Prostate gland (tissue), 2 donors: Measurements from ENCODE around the gene TMEM62.
"Not testable (repeated sequence)": the region's sequence is repeated elsewhere in the genome, so short reads cannot be mapped to it uniquely, and the experiment has no call there.

Experiments used
- POLR2A ChIP-seq: fragments of 450-650 bp; IDR thresholded peaks from one replicate; pipeline ENCODE4 v1.6.1; 2016; ENCODE audit warnings: antibody characterized with exemption, mild to moderate bottlenecking
- POLR2AphosphoS5 ChIP-seq: sonication (generic); formaldehyde crosslinking; IDR thresholded peaks from one replicate; pipeline ENCODE4 v1.6.1; 2017; ENCODE audit warnings: antibody characterized with exemption
- TF ChIP-seq, protein P1 (sequence below), 4 experiments: fragments of 200-600 bp in 2 of 4; fragments of 450-650 bp in 2 of 4; sonication (generic) in 2 of 4; IDR thresholded peaks; 1 replicate in 3 of 4; 2 replicates in 1 of 4; pipeline ENCODE4 v1.5.1; 2016 to 2019; ENCODE audit warnings: antibody characterized with exemption in 4 of 4, mild to moderate bottlenecking in 2 of 4, moderate library complexity in 2 of 4

DNA sequence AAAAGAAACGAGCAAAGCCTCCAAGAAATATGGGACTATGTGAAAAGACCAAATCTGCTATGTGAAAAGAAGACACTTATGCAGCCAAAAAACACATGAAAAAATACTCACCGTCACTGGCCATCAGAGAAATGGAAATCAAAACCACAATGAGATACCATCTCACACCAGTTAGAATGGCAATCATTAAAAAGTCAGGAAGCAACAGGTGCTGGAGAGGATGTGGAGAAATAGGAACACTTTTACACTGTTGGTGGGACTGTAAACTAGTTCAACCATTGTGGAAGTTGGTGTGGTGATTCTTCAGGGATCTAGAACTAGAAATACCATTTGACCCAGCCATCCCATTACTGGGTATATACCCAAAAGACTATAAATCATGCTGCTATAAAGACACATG, 43.8 kb downstream of the TMEM62 start:
- not testable (repeated sequence) for TF ChIP-seq POLR2A, POLR2AphosphoS5
- TF ChIP-seq, protein P1, sequence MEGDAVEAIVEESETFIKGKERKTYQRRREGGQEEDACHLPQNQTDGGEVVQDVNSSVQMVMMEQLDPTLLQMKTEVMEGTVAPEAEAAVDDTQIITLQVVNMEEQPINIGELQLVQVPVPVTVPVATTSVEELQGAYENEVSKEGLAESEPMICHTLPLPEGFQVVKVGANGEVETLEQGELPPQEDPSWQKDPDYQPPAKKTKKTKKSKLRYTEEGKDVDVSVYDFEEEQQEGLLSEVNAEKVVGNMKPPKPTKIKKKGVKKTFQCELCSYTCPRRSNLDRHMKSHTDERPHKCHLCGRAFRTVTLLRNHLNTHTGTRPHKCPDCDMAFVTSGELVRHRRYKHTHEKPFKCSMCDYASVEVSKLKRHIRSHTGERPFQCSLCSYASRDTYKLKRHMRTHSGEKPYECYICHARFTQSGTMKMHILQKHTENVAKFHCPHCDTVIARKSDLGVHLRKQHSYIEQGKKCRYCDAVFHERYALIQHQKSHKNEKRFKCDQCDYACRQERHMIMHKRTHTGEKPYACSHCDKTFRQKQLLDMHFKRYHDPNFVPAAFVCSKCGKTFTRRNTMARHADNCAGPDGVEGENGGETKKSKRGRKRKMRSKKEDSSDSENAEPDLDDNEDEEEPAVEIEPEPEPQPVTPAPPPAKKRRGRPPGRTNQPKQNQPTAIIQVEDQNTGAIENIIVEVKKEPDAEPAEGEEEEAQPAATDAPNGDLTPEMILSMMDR (IDR thresholded peaks at IDR 0.05): not testable (repeated sequence)
